NCI-H226 (cell line): ENCODE results near the gene TMEM106B.
A peak's percentile ranks its signal among the peaks of the same experiment; 100 is the strongest.
"Not testable (repeated sequence)": the region's sequence is repeated elsewhere in the genome, so short reads cannot be mapped to it uniquely, and the experiment has no call there.

ENCODE experiments used
- DNase-seq: peaks from one replicate; pipeline ENCODE4 v3.0.0-alpha.2; 2015

Gene TMEM106B

DNA sequence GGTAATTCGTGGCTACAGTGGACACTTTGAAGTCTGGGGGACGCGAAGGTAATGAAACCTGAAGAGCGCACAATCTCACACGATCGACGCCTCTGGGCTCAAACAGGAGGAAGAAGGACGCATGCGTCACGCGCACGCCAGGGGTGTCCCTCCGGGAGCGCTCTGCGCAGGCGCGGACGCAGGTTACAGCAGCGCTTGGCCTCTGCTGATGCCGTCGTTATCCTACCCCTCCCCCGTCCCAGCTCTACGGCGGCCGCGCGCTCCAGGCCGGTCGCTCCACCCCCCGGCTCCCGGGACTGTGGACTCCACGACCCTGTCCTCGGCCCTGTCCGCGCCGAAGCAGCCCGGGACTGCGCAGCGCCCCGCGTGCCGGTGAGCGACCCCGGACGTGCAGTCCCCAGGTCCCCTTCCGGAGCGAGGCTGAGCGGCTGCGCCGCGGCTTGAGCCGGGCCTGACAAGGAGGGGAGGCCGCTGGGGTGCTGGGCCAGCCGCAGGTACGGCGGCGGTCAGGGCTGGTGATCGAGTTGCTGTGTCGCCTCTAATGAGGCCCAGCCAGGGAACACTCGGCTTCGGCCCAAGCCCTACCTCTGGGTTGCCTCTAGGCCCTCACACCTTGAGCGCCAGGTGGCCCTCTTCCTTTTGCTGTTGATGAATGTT is at the start of gene TMEM106B:
TMEM106B (plus strand) TSS at position 241 of the 657 bp plus-strand sequence. CDS start 3,517 bp downstream, outside the sequence.
- peak; percentile 99 for DNase-seq

DNA sequence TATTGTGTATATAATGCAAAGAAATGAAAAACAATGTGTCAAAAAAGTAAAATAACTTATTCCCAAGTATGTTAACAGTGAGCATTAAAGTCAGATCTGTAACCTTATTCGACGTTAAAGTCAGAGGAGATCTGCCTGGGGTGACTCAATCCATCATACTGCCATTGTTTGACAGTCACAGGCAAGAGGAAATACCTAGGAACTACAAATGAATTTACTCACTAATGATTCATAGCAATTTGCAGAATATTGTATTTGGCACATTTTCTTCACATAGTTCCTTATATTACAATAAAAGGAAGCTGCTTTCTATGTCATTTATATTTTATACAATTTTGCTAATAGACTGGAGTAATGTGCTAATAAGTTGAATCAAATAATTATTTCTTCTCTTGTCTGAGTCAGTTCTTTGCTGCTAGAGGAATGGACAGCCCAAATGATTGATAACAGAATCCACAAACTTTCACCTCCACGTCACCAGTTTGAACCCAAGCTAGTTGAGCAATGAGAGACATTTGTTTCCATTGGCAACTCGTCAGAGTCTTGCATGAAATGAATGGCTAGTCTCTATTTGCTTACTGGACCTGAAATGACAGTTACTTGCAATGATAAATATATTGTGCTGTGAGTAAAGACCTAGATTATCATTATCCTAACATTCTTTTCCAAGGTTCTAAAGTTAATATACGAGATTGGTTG is 48.5 kb upstream of the TMEM106B start:
- DNase-seq = peak; percentile 99

DNA sequence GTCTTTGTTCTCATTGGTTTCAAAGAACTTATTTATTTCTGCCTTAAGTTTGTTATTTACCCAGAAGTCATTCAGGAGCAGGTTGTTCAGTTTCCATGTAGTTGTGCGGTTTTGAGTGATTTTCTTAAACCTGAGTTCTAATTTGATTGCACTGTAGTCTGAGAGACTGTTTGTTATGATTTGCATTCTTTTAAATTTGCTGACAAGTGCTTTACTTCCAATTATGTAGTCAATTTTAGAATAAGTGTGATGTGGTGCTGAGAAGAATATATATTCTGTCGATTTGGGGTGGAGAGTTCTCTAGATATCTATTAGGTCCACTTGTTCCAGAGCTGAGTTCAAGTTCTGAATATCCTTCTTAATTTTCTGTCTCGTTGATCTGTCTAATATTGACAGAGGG is 43.0 kb upstream of the TMEM106B start:
- not testable (repeated sequence) for DNase-seq

DNA sequence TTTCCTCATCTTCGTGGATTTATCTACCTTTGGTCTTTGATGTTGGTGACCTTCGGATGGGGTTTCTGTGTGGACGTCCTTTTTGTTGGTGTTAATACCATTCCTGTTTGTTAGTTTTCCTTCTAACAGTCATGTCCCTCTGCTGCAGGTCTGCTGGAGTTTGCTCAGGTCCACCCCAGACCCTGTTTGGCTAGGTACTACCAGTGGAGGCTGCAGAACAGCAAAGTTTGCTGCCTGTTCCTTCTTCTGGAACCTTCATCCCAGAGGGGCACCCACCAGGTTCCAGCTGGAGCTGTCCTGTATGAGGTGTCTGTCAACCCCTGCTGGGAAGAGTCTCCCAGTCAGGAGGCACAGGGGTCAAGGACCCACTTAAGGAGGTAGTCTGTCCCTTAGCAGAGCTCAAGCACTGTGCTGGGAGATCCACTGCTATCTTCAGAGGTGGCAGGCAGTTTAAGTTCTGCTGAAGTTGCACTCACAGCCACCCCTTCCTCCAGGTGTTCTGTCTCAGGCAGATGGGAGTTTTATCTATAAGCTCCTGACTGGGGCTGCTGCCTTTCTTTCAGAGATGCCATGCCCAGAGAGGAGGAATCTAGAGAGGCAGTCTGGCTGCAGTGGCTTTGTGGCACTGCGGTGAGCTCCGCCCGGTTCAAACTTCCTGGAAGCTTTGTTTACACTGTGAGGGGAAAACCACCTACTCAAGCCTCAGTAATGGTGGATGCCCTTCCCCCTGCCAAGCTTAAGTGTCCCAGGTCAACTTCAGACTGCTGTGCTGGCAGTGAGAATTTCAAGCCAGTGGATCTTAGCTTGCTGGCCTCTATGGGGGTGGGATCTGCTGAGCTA is 40.9 kb upstream of the TMEM106B start:
- not testable (repeated sequence) for DNase-seq

DNA sequence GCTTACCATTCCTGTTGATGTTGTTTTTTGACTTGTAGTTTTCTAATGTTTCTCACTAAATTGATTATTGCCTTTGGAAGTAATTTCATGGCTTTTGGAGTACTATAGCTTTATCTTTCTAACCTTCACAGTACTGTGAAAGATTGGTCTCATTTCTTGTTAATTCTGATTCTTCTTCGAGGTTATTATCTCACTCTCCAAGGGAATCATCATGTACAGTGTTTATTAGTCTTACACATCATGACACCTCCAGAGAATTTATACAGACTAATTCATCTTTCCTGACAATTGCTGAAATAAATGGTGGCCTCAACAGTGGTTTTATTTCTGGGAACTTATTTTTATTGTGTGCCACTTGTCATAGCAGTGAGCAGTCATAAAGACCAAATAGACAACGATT is 37.4 kb upstream of the TMEM106B start:
- no peak for DNase-seq

DNA sequence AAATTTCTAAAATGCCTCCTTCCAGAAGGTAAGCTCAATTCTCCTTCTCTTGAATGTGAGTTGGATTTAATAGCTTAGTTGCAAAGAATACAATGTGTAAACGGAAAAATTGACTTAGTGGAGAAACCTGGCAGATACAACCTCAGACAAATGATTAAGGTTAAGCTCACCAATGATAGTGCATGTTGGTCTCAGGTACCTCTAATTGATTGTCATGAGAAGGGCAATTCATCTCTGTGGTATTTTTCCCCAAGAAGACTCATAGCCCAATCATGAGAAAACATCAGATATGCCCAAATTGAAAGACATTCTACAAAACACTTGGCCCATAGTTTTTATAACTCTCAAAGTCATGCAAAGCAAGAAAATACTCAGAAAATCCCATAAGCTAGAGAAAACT is 36.2 kb upstream of the TMEM106B start:
- DNase-seq = peak; percentile 41

DNA sequence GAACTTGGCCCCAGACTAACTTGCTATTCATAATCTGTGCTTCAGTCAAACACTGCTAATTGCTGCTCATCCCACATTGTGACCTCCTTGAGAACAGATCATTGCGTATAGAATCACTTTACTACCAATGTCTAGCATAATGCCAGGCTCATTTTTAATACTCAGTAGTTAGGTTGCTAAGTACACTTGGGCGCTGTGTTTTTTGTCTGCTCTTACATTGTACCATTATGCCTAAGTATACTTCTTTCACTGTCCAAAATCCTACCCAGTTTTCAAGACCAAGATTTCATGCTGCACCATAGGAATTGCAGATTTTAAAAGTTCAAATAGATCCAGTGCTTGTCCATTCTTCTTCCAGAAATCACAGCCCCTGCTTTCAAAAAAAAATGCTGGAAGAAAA is 32.8 kb upstream of the TMEM106B start:
- DNase-seq = no peak

DNA sequence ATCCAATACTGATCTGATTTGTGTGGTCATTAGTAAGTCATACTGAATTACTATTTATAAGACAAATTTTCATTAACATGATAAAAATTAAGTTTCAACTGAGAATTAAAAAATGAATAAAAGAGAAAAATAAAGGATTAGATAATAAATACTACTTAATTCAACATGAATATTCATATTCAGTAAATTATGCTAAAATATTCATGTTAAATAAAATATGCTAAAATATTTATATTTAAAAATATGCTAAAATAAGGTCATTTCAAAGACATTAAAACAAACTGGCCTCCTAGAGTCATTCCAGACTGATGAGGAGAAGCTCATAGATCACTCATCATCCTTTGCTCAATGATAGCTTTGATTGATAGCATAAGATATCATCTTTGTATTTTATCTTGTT is 16.7 kb upstream of the TMEM106B start:
- DNase-seq = no peak

DNA sequence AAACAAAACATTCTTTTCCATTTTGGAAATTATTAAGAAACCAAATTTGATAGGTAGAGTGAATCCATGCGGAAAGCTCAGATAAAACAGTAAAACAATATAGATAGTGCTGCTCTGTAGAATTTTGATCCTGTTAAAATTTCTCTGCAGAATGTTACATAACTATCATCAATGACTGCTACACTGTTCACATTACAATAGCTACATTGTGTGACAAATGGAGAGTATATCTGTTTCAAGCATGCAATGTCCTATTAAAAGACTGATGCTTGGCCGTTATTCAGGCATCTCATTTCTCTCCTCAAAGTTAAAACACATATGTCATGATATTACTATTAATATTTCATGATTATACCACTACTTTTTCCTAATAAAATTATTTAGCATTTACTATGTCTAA is 14.7 kb upstream of the TMEM106B start:
- DNase-seq = no peak

DNA sequence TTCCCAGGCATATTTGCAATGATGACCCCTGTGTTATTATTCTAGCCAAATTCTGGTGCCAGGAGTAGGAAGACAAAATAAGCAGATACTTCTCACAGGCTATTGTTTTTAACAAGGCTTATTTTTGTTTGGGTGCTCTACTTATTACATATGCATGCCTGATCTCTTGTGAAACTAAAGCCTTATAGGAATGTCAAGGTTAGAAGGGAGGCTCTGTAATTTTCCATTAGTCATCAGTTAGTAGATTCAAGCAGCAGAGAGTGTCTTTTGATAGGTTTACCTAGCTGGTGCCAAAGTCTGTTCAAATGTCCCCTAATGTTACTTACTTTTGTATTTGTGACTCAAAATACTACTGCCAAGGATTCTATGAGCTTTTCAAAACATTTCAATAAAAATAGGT is 11.7 kb upstream of the TMEM106B start:
- DNase-seq = peak; percentile 71

DNA sequence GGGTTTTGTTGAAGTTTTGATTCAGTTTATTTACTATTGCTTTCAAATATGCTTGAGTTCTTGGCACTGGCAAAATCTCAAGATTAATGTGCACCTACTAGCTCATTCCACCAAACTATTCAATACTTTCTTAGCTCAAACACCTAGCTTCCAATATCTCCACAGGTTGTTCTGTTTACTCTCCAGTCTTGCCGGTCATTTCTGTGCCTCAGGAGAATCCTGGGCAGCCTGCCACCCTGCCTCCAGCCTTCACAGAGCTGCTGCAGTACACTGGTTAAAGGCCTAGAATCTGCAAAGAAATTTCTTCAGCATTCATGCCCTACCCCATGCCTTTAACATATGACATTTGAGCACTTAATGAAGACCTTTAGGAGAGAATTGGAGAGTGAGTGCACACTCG is 4.0 kb upstream of the TMEM106B start:
- no peak for DNase-seq

DNA sequence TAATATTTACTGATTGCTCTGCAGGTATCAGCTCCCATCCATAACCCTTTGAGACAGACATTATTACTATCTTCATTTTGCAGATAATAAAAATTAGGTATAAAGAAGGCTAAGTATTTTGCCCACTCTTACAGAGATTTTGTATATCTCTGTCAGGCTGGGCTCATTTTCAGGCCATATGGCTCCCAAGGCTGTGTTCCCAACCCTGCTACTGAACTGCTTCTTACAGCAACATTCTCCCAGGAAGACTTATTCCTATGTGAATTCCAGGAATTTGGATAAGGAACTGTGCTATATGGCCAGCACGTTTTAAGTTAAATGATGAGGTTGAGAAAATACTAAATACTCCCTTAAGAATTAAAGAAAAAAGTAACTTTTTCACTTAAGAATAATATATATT is 1.9 kb upstream of the TMEM106B start:
- no peak for DNase-seq

DNA sequence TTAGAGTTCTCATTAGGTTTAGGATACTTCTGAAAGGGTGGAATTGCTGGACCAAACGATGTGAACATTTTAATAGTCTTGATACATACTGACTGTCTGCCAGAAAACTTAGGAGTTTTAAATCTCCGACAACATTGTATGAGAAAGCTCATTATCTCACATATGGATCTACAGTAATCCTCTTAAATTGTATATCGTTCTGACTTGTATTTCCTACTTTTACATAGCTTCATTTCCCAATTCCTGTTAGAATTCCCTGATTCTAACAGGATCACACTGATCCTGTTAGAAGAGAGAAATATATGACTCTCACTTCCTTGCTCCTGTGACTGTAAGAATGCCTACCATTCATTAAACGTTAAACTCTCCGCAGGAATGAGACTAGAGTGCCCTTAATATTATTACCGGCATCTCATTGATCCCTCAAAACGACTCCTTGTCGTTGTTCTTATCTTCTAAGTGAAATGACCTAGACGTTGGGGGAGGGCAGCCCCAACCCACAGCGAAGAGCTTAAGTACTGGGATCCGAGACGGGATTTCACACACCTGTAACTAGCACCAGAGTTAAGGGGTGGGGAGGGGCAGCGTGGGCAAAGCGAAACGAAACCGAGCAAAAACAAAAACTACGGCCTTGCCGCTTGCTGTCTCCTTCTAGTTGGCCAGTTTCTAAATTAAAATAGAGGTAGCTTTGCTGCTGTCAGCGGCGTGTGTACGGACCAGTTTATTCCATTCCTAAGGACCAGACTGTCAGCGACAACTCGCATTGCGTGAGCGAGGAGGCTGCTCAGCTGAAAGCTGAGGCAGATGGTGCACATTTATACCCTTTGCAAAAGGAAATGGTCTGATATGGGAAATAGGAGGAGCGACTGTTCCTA is 678 bp upstream of the TMEM106B start:
- no peak for DNase-seq

DNA sequence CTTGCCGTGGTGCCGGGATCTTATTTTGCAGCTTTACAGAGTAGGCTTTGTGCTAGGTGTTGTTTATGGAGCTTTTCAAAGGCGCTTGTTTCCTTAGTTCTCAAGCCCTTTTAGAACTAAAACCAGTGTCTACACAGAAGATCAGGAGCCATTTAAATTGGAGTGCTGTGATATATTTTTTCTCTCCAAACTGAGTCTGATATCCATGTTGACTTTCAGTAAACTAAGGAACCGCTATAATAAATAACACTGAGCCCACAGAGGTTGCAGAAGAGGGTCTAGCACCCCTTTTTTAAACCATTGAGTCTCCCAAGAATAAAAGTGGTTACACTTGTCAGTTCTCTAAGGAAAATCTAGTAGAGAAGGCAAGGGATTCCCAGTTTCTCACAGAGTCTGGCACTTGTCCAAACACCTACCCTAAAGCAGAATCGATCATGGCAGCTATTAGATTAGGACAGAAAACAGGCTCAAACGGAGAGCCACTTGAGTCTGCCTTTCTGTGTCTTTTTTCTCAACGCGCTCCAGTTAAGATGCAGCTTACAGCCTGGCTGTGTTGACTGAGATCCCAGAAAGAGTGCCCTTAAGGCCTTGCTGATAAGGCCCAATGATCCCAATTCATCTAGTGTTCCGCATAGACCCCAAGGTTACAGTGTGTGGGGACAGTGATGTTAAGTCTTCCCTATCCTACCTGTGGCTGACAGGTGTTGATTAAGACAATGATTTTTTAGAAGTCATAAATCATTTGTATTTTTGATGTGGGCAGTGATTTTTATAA is 804 bp downstream of the TMEM106B start:
- no peak for DNase-seq

DNA sequence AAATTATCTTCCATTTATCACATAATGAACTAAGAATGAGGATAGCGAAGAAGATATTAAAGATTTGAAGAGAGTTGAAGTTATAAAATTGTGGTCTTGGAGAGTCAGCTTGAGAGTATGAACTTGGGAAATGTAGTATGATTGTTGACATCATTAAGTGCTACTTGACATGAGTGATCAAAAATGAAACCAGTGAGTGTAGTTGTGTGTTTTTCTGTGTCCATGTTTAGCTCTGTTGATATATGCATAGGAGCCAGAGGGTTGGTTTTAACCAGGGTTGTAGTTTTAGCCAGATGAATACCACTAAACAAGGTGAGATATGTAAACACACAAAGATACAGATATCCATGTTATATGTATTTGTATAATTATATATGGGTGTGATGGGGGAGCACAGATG is 6.2 kb downstream of the TMEM106B start:
- DNase-seq = no peak

DNA sequence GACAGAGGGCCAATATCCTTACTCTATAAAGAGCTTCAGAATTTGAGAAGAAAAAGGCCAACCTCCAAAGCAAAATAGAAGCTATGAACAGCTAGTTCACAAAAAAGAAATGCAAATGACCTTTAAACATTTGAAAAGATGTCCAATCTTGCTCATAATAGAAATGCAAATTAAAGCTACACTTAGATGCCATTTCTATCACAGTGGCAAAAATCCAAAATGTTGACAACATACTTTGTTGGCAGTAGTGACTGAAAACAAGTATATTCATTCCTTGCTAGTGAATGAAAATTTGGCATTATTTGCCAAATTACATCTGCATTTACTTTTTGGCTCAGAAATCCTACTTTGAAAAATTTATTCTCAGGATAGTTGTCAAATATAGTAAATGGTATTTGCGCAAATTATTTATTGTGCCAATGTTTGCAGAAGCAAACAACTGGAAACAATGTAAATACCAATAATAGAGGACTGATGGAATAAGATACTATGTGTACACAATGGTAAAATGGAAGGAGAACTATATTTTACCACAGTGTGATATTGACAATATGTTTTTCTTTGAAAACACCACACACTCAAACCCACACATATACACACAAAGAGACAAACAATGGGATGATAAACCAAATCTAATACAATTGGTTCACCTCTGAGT is 9.4 kb downstream of the TMEM106B start:
- no peak for DNase-seq

DNA sequence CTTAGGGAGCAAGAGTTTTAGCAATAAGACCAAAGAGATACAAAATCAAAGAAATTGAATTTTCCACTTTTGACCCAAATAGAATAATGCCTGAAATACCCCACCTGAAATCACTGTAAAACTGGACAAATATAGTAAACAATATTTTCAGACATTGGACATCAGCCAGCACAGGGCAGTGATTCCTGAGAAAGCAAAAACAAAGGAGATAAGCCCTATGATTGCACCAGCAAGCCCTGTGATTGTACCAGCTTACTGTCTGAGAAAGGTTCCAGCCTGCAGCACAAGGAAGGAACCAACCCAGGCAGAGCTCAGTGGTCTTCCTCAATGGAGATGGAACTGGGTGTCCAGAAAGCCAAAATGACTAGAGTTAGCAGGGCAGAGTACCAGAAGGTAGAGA is 10.3 kb downstream of the TMEM106B start:
- DNase-seq = peak; percentile 51

DNA sequence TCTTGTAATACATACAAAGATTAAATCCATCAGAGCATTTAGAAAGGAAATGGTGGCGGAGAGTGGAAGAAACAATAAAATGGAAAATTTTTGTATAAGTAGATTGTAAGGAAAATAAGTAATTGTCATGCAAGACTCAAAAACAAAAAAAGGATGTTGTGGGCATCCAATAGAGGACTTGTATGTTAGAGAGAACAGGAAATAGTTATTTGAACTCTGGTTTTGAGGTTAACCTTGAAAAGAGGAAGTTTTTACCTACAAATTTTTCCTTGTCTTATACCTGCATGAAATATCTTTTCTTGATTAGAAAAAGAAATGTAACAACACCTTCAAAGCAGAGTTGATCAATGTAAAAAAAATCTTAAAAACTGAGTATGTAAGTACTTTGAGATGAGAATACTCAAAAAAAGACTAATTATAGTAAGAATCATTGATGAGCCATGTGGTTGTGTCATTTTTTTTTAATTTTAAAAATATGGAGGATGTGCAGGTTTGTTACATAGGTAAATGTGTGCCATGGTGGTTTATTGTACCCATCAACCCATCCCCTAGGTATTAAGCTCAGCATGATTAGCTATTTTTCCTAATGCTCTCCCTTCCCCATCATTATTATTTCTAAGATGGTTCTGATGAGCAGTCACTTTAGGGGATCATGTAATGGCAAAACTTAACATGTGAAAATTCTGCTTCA is 11.9 kb downstream of the TMEM106B start:
- no peak for DNase-seq

DNA sequence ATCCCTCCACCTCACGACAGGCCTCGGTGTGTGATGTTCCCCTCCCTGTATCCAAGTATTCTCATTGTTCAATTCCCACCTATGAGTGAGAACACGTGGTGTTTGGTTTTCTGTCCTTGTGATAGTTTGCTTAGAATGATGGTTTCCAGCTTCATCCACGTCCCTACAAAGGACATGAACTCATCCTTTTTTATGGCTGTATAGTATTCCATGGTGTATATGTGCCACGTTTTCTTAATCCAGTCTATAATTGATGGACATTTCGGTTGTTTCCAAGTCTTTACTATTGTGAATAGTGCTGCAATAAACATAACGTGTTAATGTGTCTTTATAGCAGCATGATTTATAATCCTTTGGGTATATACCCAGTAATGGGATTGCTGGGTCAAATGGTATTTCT is 13.9 kb downstream of the TMEM106B start:
- DNase-seq = not testable (repeated sequence)

DNA sequence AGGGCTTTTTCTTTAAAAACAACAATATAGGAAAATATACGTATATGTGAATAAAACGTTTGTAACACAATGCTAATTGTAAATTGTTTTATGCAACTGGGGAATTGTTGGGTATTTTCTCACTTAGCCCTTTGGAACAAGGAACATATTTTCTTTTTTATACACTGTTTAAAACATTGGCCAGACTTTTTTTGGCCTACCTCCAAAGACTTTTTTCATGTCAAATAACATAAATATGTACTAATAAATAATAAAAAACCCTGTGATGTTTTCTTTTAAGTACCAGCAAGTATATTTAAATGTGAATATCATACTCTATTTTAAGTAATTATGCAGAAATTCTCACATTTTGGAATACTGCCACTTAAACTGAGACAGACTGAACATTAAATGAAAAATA is 15.7 kb downstream of the TMEM106B start:
- DNase-seq = no peak

DNA sequence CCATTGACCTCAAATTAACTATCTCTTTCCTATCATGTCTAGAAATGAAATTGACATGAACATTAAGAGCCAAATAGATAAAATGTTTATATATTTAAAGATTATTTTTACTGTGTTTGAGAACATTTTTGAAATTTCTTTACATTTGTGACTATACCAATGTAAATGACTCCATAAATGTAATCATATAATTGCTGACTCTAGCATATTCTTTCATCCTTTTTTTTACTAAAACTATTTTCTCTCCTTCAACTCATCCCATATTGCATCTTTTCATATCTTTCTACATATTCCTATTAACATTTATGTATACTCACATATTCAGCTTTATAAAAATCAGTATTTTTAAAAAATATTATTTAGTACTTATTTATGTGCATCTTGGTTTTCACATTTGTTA is 16.9 kb downstream of the TMEM106B start:
- DNase-seq = no peak
